Jurkat, Clone E6-1 (cell line): ENCODE results near the gene VPS35.
"Not testable (repeated sequence)": the region's sequence is repeated elsewhere in the genome, so short reads cannot be mapped to it uniquely, and the experiment has no call there.

ENCODE experiments used
- DNase-seq: peaks from one replicate; pipeline ENCODE4 v3.0.0-alpha.2; 2011; ENCODE audit warnings: low read depth, low spot score
- H3K4me3 ChIP-seq: 2 replicates; pipeline ENCODE4 v1.5.1; 2011; ENCODE audit warnings: mild to moderate bottlenecking, low read length, control low read depth, moderate library complexity

The VPS35 gene

GRCh38 chr16:46686815-46687473, 2.0 kb downstream of the VPS35 start:
- H3K4me3 ChIP-seq, result no peak overlapping the region
- no peak for DNase-seq

- not testable (repeated sequence) for H3K4me3 ChIP-seq, DNase-seq
These were observed 7.1 kb downstream of the VPS35 start for GRCh38 chr16:46681867-46682266.

DNA sequence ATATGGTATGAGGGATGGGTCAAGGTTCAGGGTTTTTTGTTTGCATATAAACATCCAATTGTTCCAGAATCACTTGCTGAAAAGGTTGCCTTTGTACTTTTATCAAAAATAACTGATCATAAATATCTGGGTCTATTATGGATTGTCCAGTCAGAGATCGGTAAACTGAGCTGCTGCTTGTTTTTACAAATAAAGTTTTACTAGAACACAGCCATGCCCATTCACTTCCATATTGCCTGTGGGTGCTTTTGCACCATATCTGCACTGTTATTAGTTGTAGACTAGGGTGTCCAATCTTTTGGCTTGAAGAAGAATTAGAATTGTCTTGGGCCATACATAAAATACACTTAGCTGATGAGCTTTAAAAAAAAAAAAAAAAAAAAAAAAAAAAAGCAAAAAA, 11.0 kb downstream of the VPS35 start:
- not testable (repeated sequence) for DNase-seq, H3K4me3 ChIP-seq

DNA sequence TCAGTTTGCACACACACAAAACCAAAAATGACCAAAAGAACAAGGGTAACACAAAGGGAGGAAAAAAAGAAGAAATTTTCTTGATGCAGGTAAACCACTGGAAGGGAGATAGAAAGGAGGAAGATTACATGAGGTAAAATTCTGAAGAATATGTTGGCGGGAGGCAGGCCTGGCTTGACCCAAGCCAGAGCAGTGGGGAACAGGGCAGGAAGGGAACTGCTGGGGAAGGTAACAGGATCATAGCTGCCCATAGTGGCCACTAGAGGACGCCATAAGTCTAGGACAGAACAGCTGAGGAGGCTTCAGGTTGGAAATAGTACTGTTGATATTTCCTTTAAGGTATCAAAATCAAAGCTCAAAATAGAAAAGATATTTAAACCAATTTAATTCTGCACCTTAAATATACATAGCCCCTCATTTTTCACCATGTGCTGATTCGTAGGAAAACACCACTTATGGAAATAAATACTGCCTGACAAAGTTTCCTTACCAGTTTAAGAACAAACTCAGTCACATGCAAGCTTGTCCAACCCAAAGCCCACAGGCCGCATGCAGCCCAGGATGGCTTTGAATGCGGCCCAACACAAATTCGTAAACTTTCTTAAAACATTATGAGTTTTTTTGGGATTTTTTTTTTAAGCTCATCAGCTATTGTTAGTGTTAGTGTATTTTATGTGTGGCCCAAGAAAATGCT, 15.5 kb downstream of the VPS35 start:
- DNase-seq, result peak; percentile 37
- no peak overlapping the region for H3K4me3 ChIP-seq

DNA sequence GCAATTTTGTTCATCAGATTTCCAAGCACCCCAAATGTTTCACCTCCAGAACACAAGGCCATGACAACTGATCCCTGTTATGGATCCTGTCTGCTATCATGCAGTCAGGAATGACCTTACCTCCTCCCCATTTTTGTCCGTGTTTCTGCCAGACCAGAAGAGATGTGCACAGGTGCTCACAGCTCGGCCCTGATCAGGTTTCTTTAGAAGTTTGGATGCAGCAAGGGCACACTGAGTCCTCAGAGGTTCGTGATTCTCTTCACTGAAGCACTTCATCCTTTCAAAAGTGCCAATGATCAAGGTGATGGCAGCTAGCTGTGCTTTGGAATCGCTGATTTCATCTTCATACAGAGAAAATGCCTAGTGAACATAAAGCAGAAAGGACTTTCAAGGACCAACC, 26.9 kb downstream of the VPS35 start:
- no peak overlapping the region for H3K4me3 ChIP-seq
- no peak for DNase-seq

DNA sequence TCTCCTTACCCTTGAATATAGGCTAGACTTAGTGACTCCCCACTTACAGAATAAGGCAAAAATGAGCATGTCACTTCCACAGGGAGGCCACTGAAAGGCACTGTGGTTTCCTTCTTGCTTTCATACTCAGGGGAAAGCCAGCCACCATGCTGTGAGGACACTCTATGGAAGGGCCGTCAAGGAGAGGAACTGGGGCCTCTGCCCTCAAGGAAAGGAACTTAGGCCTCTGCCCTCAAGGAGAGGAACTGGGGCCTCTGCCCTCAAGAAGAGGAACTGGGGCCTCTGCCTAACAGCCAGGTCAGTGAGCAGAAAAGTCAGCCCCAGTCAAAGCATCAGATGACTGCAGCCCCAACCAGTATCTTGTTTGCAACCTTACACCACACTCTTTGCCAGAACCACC, 30.1 kb downstream of the VPS35 start:
- peak; percentile 7 for DNase-seq
- H3K4me3 ChIP-seq, result no peak overlapping the region

- no peak for DNase-seq
- no peak overlapping the region for H3K4me3 ChIP-seq
These were observed 37.7 kb downstream of the VPS35 start for GRCh38 chr16:46651305-46651704.

- no peak for DNase-seq
- no peak overlapping the region for H3K4me3 ChIP-seq
These were observed 38.7 kb downstream of the VPS35 start for GRCh38 chr16:46650254-46650623.

DNA sequence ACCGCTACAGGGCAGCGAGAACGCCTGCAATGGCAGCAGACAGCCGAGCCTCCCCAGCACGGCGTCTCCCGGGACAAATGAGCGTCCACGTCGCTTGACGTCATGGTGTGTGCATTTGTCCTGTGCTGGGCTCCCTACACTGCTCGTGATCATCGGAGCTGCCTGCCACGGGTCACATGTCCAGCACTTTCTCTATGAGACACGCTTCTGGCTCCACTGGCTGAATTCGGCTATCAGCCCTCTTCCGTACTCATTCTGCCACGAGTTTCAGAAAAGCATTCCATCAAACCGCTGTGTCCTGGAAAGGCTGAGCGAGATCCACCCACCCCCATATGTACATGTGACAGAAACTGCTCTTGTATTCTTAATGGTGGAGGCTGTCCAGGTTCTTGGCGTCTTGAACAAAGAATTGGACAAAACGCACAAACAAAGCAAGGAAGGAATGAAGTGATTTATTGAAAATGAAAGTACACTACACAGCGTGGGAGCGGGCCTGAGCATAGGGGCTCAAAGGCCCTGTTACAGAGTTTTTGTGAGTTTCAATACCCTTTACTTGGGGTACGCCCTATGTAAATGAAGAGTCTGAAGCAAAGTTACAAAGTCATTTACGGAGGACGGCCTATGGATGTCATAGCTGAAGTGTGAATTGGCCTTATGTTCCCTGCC, 39.3 kb downstream of the VPS35 start:
- no peak for DNase-seq
- H3K4me3 ChIP-seq, result no peak overlapping the region

DNA sequence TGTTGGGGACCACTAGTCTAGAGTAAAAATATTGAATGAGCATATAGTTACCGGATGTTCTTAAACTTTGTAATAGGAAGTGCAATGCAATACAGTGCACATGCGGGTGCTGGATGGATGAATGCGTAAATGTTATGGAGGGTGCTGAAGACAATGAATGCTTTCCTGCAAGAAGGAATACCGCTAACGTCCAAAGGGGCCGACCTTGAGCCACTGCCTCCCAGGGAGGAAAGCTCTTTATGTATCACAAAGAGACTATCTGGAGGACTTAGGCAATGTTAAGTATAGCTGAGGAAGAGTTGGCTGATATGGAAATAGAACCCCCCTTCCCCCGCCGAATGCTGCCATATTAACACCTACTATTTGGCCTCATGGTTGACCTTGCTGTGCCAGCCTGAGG, 40.3 kb downstream of the VPS35 start:
- no peak for DNase-seq
- no peak overlapping the region for H3K4me3 ChIP-seq

GRCh38 chr16:46638947-46639925, 49.7 kb downstream of the VPS35 start:
- DNase-seq, result no peak
- H3K4me3 ChIP-seq, result no peak overlapping the region

- H3K4me3 ChIP-seq, result no peak overlapping the region
- DNase-seq, result no peak
These were observed 55.9 kb downstream of the VPS35 start for GRCh38 chr16:46632778-46633733.

DNA sequence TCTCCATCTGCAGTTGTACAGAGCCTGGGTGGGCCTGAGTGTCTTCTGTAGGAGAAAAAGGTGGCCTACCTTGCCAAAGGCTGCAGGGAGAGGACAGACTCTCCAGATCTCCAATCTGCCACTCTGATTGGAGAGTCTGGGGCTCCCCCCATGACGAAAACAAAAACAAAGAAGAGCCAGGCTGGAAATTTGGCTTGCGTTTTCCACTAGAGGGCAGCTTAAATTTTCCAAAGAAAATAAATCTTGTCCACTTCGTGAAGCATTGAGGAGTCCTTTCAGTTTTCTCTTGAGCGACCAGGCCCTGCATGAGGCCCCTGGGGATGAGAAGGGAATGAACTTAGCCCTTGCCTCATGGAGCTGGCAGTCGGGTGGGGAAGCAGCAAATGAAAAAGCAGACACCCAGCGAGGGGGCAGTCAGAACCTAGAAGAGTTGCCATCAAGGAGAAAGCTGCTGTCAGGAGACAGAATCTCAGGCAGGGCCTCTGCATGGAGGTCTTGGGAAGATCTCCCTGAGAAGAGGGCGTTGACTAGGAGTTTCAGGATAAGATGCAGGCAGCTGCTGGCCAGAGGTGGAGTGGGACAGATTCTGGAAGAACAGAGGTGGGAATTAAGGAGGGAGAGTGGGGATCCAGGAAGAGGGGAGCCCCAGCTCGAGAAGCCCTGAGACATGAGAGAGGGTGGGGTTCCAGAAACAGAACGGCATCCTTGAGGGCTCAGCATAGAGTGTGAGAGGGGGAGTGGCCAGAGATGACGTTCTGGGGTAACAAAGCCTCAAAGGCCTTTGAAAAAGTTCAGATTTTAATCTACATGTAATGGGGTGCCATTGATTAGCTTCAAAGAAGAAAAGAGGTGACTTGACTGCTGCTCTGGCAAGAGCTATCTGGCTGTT, 59.4 kb downstream of the VPS35 start:
- DNase-seq, result peak; percentile 12
- no peak overlapping the region for H3K4me3 ChIP-seq

DNA sequence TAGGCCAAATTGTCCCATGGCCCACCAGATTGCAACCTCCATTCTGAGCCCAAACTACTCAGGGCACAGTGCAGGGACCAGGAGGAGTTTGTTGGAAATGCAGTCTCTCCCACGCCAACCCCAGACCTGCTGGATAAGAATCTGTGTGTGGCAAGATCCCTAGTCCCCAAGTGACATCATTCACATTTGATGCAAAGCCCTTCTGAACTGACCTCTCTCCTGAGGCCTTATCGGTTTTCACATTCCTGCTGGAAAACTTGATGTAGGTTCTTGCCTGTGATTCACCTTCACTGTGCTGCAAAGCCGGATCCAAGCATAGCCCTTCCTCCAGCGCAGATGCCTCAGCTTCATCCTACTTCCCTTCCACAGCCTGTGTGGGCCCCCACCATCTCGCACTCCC, 61.2 kb downstream of the VPS35 start:
- DNase-seq, result no peak
- H3K4me3 ChIP-seq, result no peak overlapping the region

DNA sequence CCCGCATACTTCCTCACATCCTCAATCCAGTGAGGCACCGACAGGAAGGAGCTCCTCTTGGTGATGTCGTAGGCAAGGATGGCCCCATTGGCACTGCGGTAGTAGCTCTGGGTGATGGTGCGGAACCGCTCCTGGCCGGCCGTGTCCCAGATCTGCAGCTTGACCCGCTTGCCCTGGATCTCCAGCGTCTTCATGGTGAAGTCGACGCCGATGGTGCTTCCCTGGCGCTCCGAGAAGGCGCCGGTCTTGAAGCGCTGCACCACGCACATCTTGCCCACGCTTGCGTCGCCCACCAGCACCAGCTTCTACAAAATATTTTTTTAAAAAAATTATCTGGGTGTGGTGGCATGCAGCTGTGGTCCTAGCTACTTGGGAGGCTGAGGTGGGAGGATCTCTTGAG, 62.3 kb downstream of the VPS35 start:
- not testable (repeated sequence) for H3K4me3 ChIP-seq, DNase-seq

DNA sequence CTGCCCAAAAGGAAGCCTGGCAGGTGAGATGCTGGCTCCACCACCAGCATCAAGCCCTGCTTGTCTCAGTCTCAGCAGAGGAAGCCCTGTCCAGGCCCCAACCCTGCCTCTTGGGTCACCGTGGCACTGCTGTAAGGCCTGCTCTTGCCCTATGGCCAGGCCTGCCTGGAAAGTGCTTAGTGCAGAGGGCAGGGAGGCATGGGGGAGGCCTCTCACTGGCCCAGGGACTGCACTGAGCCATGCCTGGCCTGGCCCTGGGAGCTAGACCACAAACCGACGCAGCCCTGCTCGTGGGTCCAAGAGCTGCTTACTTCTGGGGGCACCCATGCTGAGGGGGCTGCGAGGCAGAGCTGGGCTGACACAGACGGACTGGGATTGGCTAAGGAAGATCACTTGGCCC, 64.1 kb downstream of the VPS35 start:
- not testable (repeated sequence) for H3K4me3 ChIP-seq, DNase-seq

DNA sequence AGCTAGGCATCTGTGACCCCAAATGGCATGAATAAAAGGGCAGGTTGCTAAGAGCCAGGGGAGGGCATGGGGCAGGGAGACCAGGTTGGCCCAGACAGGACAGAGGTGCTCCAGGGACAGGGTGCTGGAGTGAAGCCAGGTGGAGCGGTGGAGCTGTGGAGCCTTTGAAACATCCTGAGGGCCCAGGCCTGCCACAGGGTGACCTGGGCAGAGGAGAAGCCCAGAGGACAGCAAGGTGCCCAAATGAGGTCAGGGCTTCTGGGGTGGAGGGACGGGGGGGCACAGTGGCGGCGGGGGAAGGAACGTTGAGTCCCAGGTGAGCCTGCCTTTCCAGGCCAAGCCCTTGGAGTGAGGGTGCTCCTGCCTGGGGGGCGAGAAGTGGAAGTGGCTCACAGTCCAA, 65.3 kb downstream of the VPS35 start:
- H3K4me3 ChIP-seq, DNase-seq: not testable (repeated sequence)
